Endothelial cell of umbilical vein (primary cell): ENCODE data around the gene PRKG1. TPM values are rescaled to one million over a fixed set of nuclear protein-coding genes. Genes with fewer than 3 reads are reported as not detected.
"Not testable (repeated sequence)": the region's sequence is repeated elsewhere in the genome, so short reads cannot be mapped to it uniquely, and the experiment has no call there.

Source experiments
- BruUV-seq: library from RNA; stranded (reverse); fragments of 400-500 nt; replicated peaks from 2 replicates; lab custom pipeline; 2021; lab: Mats Ljungman, UMichigan
- CTCF ChIA-PET: fragments of 300-600, 350-600 bp; sonication (Branson Sonifier 250); formaldehyde crosslinking; loops from one replicate; lab custom pipeline; 2021; ENCODE audit warnings: antibody characterized with exemption, inconsistent platforms; lab: Charles Lee
- POLR2A ChIA-PET: fragments of 300-600, 350-600 bp; sonication (Branson Sonifier 250); formaldehyde crosslinking; loops from one replicate; lab custom pipeline; 2021; ENCODE audit warnings: antibody characterized with exemption, inconsistent platforms; lab: Charles Lee
- DNase-seq: peaks from one replicate; pipeline ENCODE4 v3.0.0-alpha.2; 2011; ENCODE audit warnings: low read depth, low spot score
- FAIRE-seq: peaks from 2 replicates; lab custom pipeline; 2011; peaks lifted over from hg19 to GRCh38; lab: Jason Lieb, UNC
- H2AFZ ChIP-seq: 2 replicates; pipeline ENCODE4 v1.6.0; 2012; ENCODE audit warnings: low read depth, low read length, control low read depth, inconsistent platforms
- H3K27ac ChIP-seq: 2 replicates; pipeline ENCODE4 v1.5.1; 2011; ENCODE audit warnings: low read depth, mild to moderate bottlenecking, control low read depth, low read length, moderate library complexity; ENCODE audit not compliant: insufficient read depth
- H3K27me3 ChIP-seq, 2 experiments: 2 replicates each; pipeline versions ENCODE4 v1.6.0 to v1.6.1; 2011; ENCODE audit warnings: low read length in 2 of 2, mixed read lengths in 1 of 2; ENCODE audit not compliant: control insufficient read depth in 2 of 2, insufficient read depth in 2 of 2
- H3K36me3 ChIP-seq, 2 experiments: 2 replicates in 1 of 2; 3 replicates in 1 of 2; pipeline ENCODE4 v1.5.1; 2011; ENCODE audit warnings: low read length in 2 of 2, mild to moderate bottlenecking in 1 of 2, moderate library complexity in 1 of 2; ENCODE audit not compliant: control insufficient read depth in 2 of 2, insufficient read depth in 2 of 2; ENCODE audit errors: extremely low read depth in 1 of 2
- H3K4me1 ChIP-seq: 3 replicates; pipeline ENCODE4 v1.5.1; 2011; ENCODE audit warnings: mild to moderate bottlenecking, low read length; ENCODE audit not compliant: control insufficient read depth, insufficient read depth; ENCODE audit errors: extremely low read depth
- H3K4me2 ChIP-seq: 2 replicates; pipeline ENCODE4 v1.6.1; 2011; ENCODE audit warnings: low read length, control low read depth, mixed read lengths; ENCODE audit not compliant: insufficient read depth
- H3K4me3 ChIP-seq, 3 experiments: fragments of 200-600 bp in 1 of 3; sonication (generic), shearing (Covaris generic) in 1 of 3; replicated peaks in 1 of 3; 2 replicates each; pipeline ENCODE4 v1.5.1; 2011 to 2016; ENCODE audit warnings: control low read depth in 3 of 3, low read length in 3 of 3, mild to moderate bottlenecking in 2 of 3, inconsistent platforms in 1 of 3, low read depth in 1 of 3, moderate library complexity in 1 of 3; ENCODE audit not compliant: insufficient read depth in 1 of 3
- H3K79me2 ChIP-seq: 2 replicates; pipeline ENCODE4 v1.6.0; 2012; ENCODE audit warnings: low read length, inconsistent platforms; ENCODE audit not compliant: control insufficient read depth, insufficient read depth
- H3K9ac ChIP-seq: replicated peaks from 2 replicates; pipeline ENCODE3; 2011; ENCODE audit warnings: low read length, control low read depth; ENCODE audit not compliant: insufficient read depth; ENCODE audit errors: extremely low read depth
- H3K9me1 ChIP-seq: replicated peaks from 3 replicates; pipeline ENCODE4 v1.6.0; 2011; ENCODE audit warnings: mild to moderate bottlenecking, low read length; ENCODE audit not compliant: control insufficient read depth, insufficient read depth; ENCODE audit errors: extremely low read depth
- H3K9me3 ChIP-seq: replicated peaks from 2 replicates; pipeline ENCODE4 v1.5.1; 2012; ENCODE audit warnings: low read length, inconsistent platforms; ENCODE audit not compliant: control insufficient read depth, insufficient read depth
- H4K20me1 ChIP-seq: replicated peaks from 2 replicates; pipeline ENCODE3; 2011; ENCODE audit warnings: mild to moderate bottlenecking, low read length; ENCODE audit not compliant: control insufficient read depth, insufficient read depth; ENCODE audit errors: extremely low read depth
- EZH2 ChIP-seq: IDR thresholded peaks from 2 replicates; pipeline ENCODE4 v1.6.1; 2012; ENCODE audit warnings: borderline replicate concordance, low read depth, mild to moderate bottlenecking, moderate library complexity, low read length, inconsistent platforms; ENCODE audit not compliant: severe bottlenecking
- FOS ChIP-seq: IDR thresholded peaks from 2 replicates; pipeline ENCODE4 v1.6.1; 2011; ENCODE audit warnings: mild to moderate bottlenecking, low read length, moderate library complexity, borderline replicate concordance; ENCODE audit not compliant: insufficient read depth
- GATA2 ChIP-seq: IDR thresholded peaks from 2 replicates; pipeline ENCODE4 v1.7.0; 2011; ENCODE audit warnings: low read depth, mild to moderate bottlenecking, moderate library complexity, mixed read lengths, low read length; ENCODE audit not compliant: insufficient read length, insufficient read depth
- JUN ChIP-seq: IDR thresholded peaks from 2 replicates; pipeline ENCODE4 v1.6.1; 2011; ENCODE audit warnings: borderline replicate concordance, low read depth; ENCODE audit not compliant: insufficient read length, insufficient read depth
- MAX ChIP-seq: IDR thresholded peaks from 2 replicates; pipeline ENCODE4 v1.6.1; 2011; ENCODE audit not compliant: insufficient read depth, insufficient read length
- MYC ChIP-seq: IDR thresholded peaks from one replicate; pipeline ENCODE4 v1.6.1; 2011; ENCODE audit warnings: mild to moderate bottlenecking, low read depth, low read length
- POLR2A ChIP-seq: IDR thresholded peaks from 2 replicates; pipeline ENCODE4 v1.6.1; 2012; ENCODE audit warnings: low read depth, mild to moderate bottlenecking, control low read depth, low read length
- POLR2AphosphoS5 ChIP-seq: IDR thresholded peaks from 2 replicates; pipeline ENCODE4 v1.6.1; 2012; ENCODE audit warnings: low read depth, mild to moderate bottlenecking, control low read depth, low read length, moderate library complexity; ENCODE audit not compliant: insufficient read depth
- dilution Hi-C: fragments of 300-500 bp; cut with MboI; formaldehyde crosslinking; loops from one replicate; pipeline ENCODE4 v1.15.0; 2019; ENCODE audit warnings: low sequenced_read_pairs; ENCODE audit not compliant: extremely low pct_ligation_motif_present
- intact Hi-C: fragments of 100-400 bp; cut with micrococcal nuclease; formaldehyde crosslinking; loops from one replicate; pipeline ENCODE4 v1.10.0; 2022
- polyA plus RNA-seq, 4 experiments: library from polyadenylated mRNA; depleted of rRNA in 3 of 4; stranded (reverse) in 3 of 4; unstranded in 1 of 4; fragments of >200 nt; gene quantifications; 2 replicates each; pipeline versions ENCODE4 v1.2.1 to v1.2.3, GENCODE V29; 2011 to 2012; ENCODE audit warnings: missing spikeins in 1 of 4
- total RNA-seq: library from RNA; stranded (reverse); gene quantifications from 2 replicates; pipeline ENCODE4 v1.2.3, GENCODE V29; 2021
- TF ChIP-seq, protein P1 (sequence below), 2 donors: IDR thresholded peaks; 1 replicate in 1 of 2; 2 replicates in 1 of 2; pipeline ENCODE4 v1.5.1; 2011; ENCODE audit warnings: low read length in 2 of 2, mild to moderate bottlenecking in 2 of 2, moderate library complexity in 2 of 2, control low read depth in 1 of 2, inconsistent platforms in 1 of 2, low read depth in 1 of 2; ENCODE audit not compliant: insufficient read depth in 1 of 2; ENCODE audit errors: extremely low read depth in 1 of 2

The PRKG1 gene
- total and polyA plus RNA-seq, 2 donors (not counting 3 experiments of a cell fraction or from before 2014, with no cell fraction given) = 0.01 to 0.18 TPM

DNA sequence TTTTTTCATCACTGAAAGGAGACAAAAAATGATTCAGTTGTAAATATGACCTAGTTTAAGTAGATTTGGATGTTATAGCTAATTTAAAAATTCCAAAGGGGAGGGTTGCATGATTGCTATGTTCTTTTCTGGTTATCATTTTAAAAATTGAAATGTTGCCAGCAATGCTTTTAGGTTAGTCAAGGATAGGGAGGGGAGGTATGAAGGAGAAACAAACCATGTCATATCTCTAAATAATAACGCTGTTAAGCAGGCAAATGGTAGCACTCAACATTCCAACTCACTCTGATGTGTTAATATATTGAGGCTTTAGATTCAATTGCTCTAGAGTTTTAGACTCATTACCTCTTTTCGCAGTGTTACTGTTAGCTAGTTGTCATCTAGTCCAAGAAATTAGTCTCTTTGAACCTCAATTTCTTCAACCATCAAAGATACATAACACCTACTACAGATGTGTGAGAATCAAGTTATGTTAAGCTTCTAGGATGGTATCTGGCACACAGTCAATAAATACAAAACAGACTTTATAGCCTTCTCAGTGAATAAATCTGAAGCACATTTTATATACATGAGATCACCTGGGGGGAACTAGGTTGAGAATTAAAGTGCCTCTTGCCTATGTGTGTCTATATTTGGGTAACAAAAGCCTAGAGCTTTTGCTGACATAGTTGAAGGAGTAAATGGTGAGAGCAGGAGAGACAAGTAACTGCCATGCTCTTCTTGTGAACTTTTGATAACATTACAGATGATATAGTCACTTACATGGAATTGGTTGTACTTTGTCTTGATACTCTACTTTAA, 500.2 kb downstream of the PRKG1 start:
- no peaks in the 10 kb centered on the region for H3K4me1 ChIP-seq
- POLR2A ChIA-PET = no interaction called here
- no peaks in the 10 kb centered on the region for H3K27me3 ChIP-seq
- H2AFZ ChIP-seq = no peak overlapping the region
- H3K79me2 ChIP-seq = no peaks in the 10 kb centered on the region
- H3K36me3 ChIP-seq = no peaks in the 10 kb centered on the region
- TF ChIP-seq JUN (no peak), FOS (no peak), POLR2A (no peak), EZH2 (no peak), GATA2 (no peak), MAX (no peak), MYC (no peak), POLR2AphosphoS5 (no peak)
- TF ChIP-seq, protein P1, sequence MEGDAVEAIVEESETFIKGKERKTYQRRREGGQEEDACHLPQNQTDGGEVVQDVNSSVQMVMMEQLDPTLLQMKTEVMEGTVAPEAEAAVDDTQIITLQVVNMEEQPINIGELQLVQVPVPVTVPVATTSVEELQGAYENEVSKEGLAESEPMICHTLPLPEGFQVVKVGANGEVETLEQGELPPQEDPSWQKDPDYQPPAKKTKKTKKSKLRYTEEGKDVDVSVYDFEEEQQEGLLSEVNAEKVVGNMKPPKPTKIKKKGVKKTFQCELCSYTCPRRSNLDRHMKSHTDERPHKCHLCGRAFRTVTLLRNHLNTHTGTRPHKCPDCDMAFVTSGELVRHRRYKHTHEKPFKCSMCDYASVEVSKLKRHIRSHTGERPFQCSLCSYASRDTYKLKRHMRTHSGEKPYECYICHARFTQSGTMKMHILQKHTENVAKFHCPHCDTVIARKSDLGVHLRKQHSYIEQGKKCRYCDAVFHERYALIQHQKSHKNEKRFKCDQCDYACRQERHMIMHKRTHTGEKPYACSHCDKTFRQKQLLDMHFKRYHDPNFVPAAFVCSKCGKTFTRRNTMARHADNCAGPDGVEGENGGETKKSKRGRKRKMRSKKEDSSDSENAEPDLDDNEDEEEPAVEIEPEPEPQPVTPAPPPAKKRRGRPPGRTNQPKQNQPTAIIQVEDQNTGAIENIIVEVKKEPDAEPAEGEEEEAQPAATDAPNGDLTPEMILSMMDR (IDR thresholded peaks at IDR 0.05; ENCODE audit: extremely low read depth in 1 of 2, insufficient read depth in 1 of 2, low read depth in 1 of 2, low read length in 2 of 2) = no peak
- intact Hi-C loops (no loop called here), dilution Hi-C loops (no loop called here)
- BruUV-seq = no TSS peak
- H3K9ac ChIP-seq = no peak overlapping the region
- H3K9me3 ChIP-seq = no peaks in the 10 kb centered on the region
- no peak overlapping the region for H3K4me3 ChIP-seq
- no peak for DNase-seq
- no peak overlapping the region for H3K4me2 ChIP-seq
- no peak overlapping the region for H3K27ac ChIP-seq
- H3K9me1 ChIP-seq = no peaks in the 10 kb centered on the region
- no peaks in the 10 kb centered on the region for H4K20me1 ChIP-seq
- CTCF ChIA-PET = interaction anchor here (1.5 kb wide), 1 partner anchor 22 kb away, joined by 4 read pairs; no protein-coding TSS in a partner anchor
- no peak for FAIRE-seq

GRCh38 chr10:51581196-51581595, 506.9 kb downstream of the PRKG1 start:
- DNase-seq, H4K20me1 ChIP-seq, H3K4me3 ChIP-seq, FAIRE-seq, H3K4me1 ChIP-seq, H3K79me2 ChIP-seq, BruUV-seq, intact Hi-C loops, H2AFZ ChIP-seq, H3K9me3 ChIP-seq, CTCF ChIA-PET, H3K4me2 ChIP-seq, H3K9me1 ChIP-seq, H3K9ac ChIP-seq, H3K36me3 ChIP-seq, POLR2A ChIA-PET, H3K27ac ChIP-seq, H3K27me3 ChIP-seq, dilution Hi-C loops: not testable (repeated sequence)
